MM.1S (cell line): ENCODE data around the gene PRKCZ.

ENCODE experiments used
- DNase-seq: peaks from one replicate; pipeline ENCODE4 v3.0.0-alpha.2; 2015
- H2AFZ ChIP-seq: fragments of 300-600 bp; sonication (generic); 2 replicates; pipeline ENCODE4 v1.6.0; 2016; ENCODE audit warnings: antibody characterized with exemption, low read length
- H3F3A ChIP-seq: fragments of 300-600 bp; sonication (generic); 2 replicates; pipeline ENCODE4 v1.6.1; 2016; ENCODE audit warnings: mild to moderate bottlenecking, antibody characterized with exemption, low read length, moderate library complexity, mixed read lengths; ENCODE audit not compliant: insufficient read depth
- H3K27ac ChIP-seq: fragments of 300-600 bp; sonication (generic); 2 replicates; pipeline ENCODE4 v1.5.1; 2016; ENCODE audit warnings: mild to moderate bottlenecking, low read length
- H3K27me3 ChIP-seq: fragments of 300-600 bp; sonication (generic); replicated peaks from 2 replicates; pipeline ENCODE4 v1.6.0; 2016; ENCODE audit warnings: low read length; ENCODE audit not compliant: insufficient read depth
- H3K36me3 ChIP-seq: fragments of 300-600 bp; sonication (generic); replicated peaks from 2 replicates; pipeline ENCODE4 v1.6.1; 2016; ENCODE audit warnings: mild to moderate bottlenecking, low read length, mixed read lengths; ENCODE audit not compliant: insufficient read depth
- H3K4me1 ChIP-seq: fragments of 300-600 bp; sonication (generic); 2 replicates; pipeline ENCODE4 v1.6.1; 2016; ENCODE audit warnings: low read length, mixed read lengths
- H3K4me2 ChIP-seq: fragments of 300-600 bp; sonication (generic); 2 replicates; pipeline ENCODE4 v1.6.0; 2016; ENCODE audit warnings: low read depth, low read length
- H3K4me3 ChIP-seq: fragments of 300-600 bp; sonication (generic); 2 replicates; pipeline ENCODE4 v1.5.1; 2016; ENCODE audit warnings: low read length, mixed read lengths
- H3K79me2 ChIP-seq: fragments of 300-600 bp; sonication (generic); 2 replicates; pipeline ENCODE4 v1.6.1; 2016; ENCODE audit warnings: mixed run types, low read length, mixed read lengths
- H3K9ac ChIP-seq: fragments of 300-600 bp; sonication (generic); 2 replicates; pipeline ENCODE4 v1.6.1; 2016; ENCODE audit warnings: low read length, mixed read lengths
- H3K9me2 ChIP-seq: fragments of 300-600 bp; sonication (generic); replicated peaks from 2 replicates; pipeline ENCODE4 v1.6.1; 2016; ENCODE audit warnings: mild to moderate bottlenecking, low read length, mixed read lengths; ENCODE audit not compliant: insufficient read depth
- H3K9me3 ChIP-seq: fragments of 300-600 bp; sonication (generic); replicated peaks from 2 replicates; pipeline ENCODE4 v1.6.1; 2016; ENCODE audit warnings: mild to moderate bottlenecking, low read length, mixed read lengths; ENCODE audit not compliant: insufficient read depth
- H4K20me1 ChIP-seq: fragments of 300-600 bp; sonication (generic); 2 replicates; pipeline ENCODE4 v1.6.1; 2016; ENCODE audit warnings: mild to moderate bottlenecking, low read length, moderate library complexity, mixed read lengths; ENCODE audit not compliant: insufficient read depth
- EZH2 ChIP-seq: fragments of 300-600 bp; sonication (generic); optimal IDR thresholded peaks from 2 replicates; pipeline ENCODE3; 2017; ENCODE audit warnings: low read depth, mild to moderate bottlenecking, antibody characterized with exemption, low read length, mixed read lengths
- EZH2phosphoT487 ChIP-seq: fragments of 300-600 bp; sonication (generic); IDR thresholded peaks from 2 replicates; pipeline ENCODE4 v1.6.1; 2018; ENCODE audit warnings: antibody characterized with exemption, low read length
- TF ChIP-seq, protein P1 (sequence below): fragments of 300-600 bp; sonication (generic); IDR thresholded peaks from 2 replicates; pipeline ENCODE4 v1.5.1; 2016; ENCODE audit warnings: antibody characterized with exemption, low read length, mixed read lengths

PRKCZ gene

DNA sequence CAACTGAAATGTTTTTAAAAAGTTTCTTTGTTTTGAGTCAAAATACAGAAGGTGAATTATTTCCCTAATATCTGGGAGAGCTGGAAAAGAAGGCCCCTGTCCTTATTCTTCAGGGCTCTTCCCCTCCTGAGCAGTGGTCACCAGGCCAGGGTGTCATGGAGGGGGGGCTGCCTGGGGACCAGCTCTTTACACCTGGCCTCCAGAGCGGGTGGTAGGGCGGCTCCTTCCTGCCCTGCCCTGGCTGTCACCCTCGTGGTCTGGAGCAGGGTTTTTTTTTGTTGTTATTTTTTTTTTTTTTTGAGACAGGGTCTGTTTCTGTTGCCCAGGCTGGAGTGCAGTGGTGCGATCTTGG is 184.5 kb downstream of the PRKCZ start:
- Histone ChIP-seq H3K79me2 (peaks cover 95% of the 10 kb centered on the region), H3K27ac (no peak overlapping the region), H3K4me1 (0 out of 2 replicates have a peak, but pooled peaks cover 8% of the 10 kb centered on the region), H3K4me3 (no peak overlapping the region), H3K9me3 (no peaks in the 10 kb centered on the region), H3K36me3 (no peaks in the 10 kb centered on the region), H4K20me1 (no peaks in the 10 kb centered on the region), H3K9me2 (no peaks in the 10 kb centered on the region), H2AFZ (no peak overlapping the region), H3F3A (no peaks in the 10 kb centered on the region), H3K9ac (no peak overlapping the region), H3K4me2 (no peak overlapping the region), H3K27me3 (no peaks in the 10 kb centered on the region)
- TF ChIP-seq, protein P1, sequence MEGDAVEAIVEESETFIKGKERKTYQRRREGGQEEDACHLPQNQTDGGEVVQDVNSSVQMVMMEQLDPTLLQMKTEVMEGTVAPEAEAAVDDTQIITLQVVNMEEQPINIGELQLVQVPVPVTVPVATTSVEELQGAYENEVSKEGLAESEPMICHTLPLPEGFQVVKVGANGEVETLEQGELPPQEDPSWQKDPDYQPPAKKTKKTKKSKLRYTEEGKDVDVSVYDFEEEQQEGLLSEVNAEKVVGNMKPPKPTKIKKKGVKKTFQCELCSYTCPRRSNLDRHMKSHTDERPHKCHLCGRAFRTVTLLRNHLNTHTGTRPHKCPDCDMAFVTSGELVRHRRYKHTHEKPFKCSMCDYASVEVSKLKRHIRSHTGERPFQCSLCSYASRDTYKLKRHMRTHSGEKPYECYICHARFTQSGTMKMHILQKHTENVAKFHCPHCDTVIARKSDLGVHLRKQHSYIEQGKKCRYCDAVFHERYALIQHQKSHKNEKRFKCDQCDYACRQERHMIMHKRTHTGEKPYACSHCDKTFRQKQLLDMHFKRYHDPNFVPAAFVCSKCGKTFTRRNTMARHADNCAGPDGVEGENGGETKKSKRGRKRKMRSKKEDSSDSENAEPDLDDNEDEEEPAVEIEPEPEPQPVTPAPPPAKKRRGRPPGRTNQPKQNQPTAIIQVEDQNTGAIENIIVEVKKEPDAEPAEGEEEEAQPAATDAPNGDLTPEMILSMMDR, result no peak
- no peak for TF ChIP-seq EZH2phosphoT487
- no peak for TF ChIP-seq EZH2
- no peak for DNase-seq
